Measurements from ENCODE around the gene KRT80. TPM values are rescaled to one million over a fixed set of nuclear protein-coding genes. Genes with fewer than 3 reads are reported as not detected.
A peak's percentile ranks its signal among the peaks of the same experiment; 100 is the strongest.

The KRT80 gene
- polyA plus RNA-seq, 4 donors: 0.13 to 3.2 (median 0.58) TPM

DNA sequence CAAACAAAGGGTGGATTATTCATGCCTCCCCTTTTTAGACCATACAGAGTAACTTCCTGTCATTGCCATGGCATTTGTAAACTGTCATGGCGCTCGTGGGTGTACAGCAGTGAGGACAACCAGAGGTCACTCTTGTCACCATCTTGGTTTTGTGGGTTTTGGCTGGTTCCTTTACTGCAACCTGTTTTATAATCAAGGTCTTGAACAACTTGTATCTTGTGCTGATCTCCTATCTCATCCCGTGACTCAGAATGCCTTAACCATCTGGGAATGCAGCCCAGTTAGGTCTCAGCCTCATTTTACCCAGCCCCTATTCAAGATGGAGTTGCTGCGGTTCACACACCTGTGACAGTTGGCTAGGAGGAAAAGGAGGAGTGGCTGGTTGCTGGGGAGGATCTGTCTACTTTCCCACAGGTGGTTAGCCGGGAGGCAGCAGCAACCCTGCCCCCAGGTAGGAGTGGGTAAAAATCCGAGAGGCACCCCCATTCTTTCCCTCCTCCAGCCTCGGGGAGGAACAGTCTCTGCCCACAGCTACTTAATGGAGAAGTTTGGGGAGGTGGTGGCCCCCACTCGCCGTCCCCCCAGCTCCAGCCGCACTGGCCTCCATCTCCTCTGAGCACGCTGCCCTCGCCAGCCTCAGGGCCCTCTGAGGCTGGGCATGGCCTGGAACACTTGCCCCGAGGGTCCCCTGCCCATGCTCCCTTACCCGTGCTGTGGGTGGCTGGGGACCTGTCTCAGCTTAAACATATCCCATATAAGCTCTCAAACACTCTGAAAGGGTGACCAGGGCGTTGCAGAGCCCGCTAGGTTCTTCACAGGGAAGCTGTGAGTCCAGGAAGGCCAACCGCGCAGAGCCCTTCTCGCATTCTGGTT is 70.6 kb downstream of the KRT80 start:
- Histone ChIP-seq H3K4me1 (ENCODE audit: control insufficient read depth in 3 of 3, insufficient read depth in 2 of 3, low read depth in 1 of 3, low read length in 2 of 3) (peaks cover 0 to 23% (median 6%) of the 10 kb centered on the region in 3 donors), H3K4me3 (ENCODE audit: low read depth in 1 of 3, low read length in 3 of 3) (no peak overlapping the region), H3K36me3 (ENCODE audit: control insufficient read depth in 3 of 3, insufficient read depth in 2 of 3, low read depth in 1 of 3, low read length in 3 of 3) (no peaks in the 10 kb centered on the region), H3K27ac (ENCODE audit: low read depth in 1 of 3, low read length in 2 of 3) (peak overlapping the region in 1 of 3 donors; percentile 32), H3K9me3 (ENCODE audit: control insufficient read depth in 2 of 2, insufficient read depth in 1 of 2, low read depth in 1 of 2, low read length in 1 of 2) (no peaks in the 10 kb centered on the region), H3K27me3 (ENCODE audit: control insufficient read depth in 3 of 3, insufficient read depth in 3 of 3, low read length in 3 of 3) (peaks cover 0 to 3% (median 0%) of the 10 kb centered on the region in 3 donors)
- no peak for DNase-seq
- WGBS, 3 donors: 59 to 70% (median 67%) methylated on average over 19 of the region's 19 CpGs
- no peak for FAIRE-seq

DNA sequence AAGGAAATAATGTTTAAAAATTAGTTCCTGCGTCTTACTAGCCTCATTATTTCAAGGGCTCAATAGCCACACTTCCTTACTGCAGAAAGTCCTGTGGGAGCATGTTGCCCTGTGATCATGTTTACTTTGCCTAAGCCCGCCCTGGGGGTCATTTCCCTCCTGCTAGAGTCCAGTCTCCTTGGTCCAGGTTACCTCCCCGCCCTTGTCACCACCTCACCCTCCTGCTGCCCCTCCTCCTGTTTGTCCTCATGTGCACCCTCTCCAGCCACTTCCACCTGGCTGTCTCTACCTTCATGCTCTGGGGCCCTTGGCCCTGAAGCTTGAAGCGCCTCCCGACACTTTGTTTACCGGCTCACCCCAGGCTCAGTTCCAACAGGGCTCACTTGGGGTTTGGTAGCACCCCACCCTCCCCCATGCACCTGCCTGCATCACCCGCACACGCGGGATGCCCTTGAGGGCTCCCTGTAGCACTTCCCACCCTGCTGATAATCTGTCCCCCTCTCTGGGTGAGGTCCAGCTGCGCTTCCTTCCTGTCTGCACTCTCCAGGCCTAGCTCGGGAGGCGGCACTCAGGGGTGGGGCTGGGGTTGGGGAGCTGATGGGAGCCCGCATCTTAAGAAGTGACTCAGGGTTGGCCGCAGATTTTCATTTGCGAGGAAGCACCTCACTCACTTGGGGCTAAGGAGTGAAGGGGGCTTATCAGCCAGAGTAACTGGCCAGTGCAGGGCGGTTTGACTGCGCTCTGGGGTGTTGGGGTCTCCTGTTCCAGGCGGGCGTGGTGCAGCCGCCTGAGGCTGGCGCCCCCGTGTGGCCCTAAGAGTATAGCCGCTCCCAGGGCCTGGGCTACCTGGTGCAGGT is 72.2 kb downstream of the KRT80 start:
- H3K36me3 ChIP-seq (ENCODE audit: control insufficient read depth in 3 of 3, insufficient read depth in 2 of 3, low read depth in 1 of 3, low read length in 3 of 3): no peaks in the 10 kb centered on the region
- FAIRE-seq (no peak), DNase-seq (peak; percentile 59 to 82)
- H3K27ac ChIP-seq (ENCODE audit: low read depth in 1 of 3, low read length in 2 of 3): peak overlapping the region in 1 of 3 donors; percentile 58
- 6 to 19% (median 8%) methylated on average over 21 to 23 of the region's 23 CpGs for WGBS, 3 donors
- H3K9me3 ChIP-seq (ENCODE audit: control insufficient read depth in 2 of 2, insufficient read depth in 1 of 2, low read depth in 1 of 2, low read length in 1 of 2): no peaks in the 10 kb centered on the region
- H3K4me1 ChIP-seq (ENCODE audit: control insufficient read depth in 3 of 3, insufficient read depth in 2 of 3, low read depth in 1 of 3, low read length in 2 of 3): peaks cover 0 to 28% (median 6%) of the 10 kb centered on the region in 3 donors
- H3K4me3 ChIP-seq (ENCODE audit: low read depth in 1 of 3, low read length in 3 of 3): no peak overlapping the region
- peaks cover 0 to 3% (median 0%) of the 10 kb centered on the region in 3 donors for H3K27me3 ChIP-seq (ENCODE audit: control insufficient read depth in 3 of 3, insufficient read depth in 3 of 3, low read length in 3 of 3)

Other genes starting within 250 kb of the KRT80 start
- gene ACVR1B, start 240.3 kb downstream of the KRT80 start, polyA plus RNA-seq: 10 to 100 TPM; 11.6 to 75.8 (median 21.4) TPM
- gene TAMALIN, start 185.1 kb downstream of the KRT80 start, polyA plus RNA-seq: 10 to 100 TPM in 2 of 4 donors, 1 to 10 TPM in 2; 3.8 to 32.5 (median 10.1) TPM
- gene NR4A1, start 140.6 kb downstream of the KRT80 start, polyA plus RNA-seq: 100 to 1,000 TPM in 1 of 4 donors, 10 to 100 TPM in 2, 1 to 10 TPM in 1; 6.7 to 100 (median 34.7) TPM
- 10 to 100 TPM; 26.7 to 65.1 (median 55.5) TPM for gene ATG101, start 122.0 kb downstream of the KRT80 start, polyA plus RNA-seq
- 1 to 10 TPM in 1 of 4 donors, under 1 TPM in 2, not detected in 1; 0.46 to 1.6 (median 0.80) TPM for gene SMIM41, start 112.3 kb downstream of the KRT80 start, polyA plus RNA-seq
- gene KRT7, start 41.2 kb upstream of the KRT80 start, polyA plus RNA-seq: 10 to 100 TPM in 1 of 4 donors, 1 to 10 TPM in 3; 2.2 to 10.1 (median 3.2) TPM
- gene KRT86, start 82.6 kb upstream of the KRT80 start, polyA plus RNA-seq: under 1 TPM in 3 of 4 donors, not detected in 1; 0.01 to 0.84 (median 0.54) TPM
- gene KRT81, start 99.5 kb upstream of the KRT80 start, polyA plus RNA-seq: under 1 TPM in 1 of 4 donors, not detected in 3; 0.53 TPM
- under 1 TPM in 1 of 4 donors, not detected in 3; 0.03 TPM for gene KRT83, start 129.4 kb upstream of the KRT80 start, polyA plus RNA-seq
- under 1 TPM in 1 of 4 donors, not detected in 3; 0.03 TPM for gene KRT85, start 175.5 kb upstream of the KRT80 start, polyA plus RNA-seq
- not detected for gene KRT84, start 193.6 kb upstream of the KRT80 start, polyA plus RNA-seq
- gene KRT82, start 214.3 kb upstream of the KRT80 start, polyA plus RNA-seq: not detected
- gene KRT75, start 242.4 kb upstream of the KRT80 start, polyA plus RNA-seq: under 1 TPM in 1 of 4 donors, not detected in 3; 0.01 TPM

Measured in small intestine (tissue), 7 donors.